Natural killer cell (primary cell): ENCODE results near the gene DNAJB11. TPM values are rescaled to one million over a fixed set of nuclear protein-coding genes. Genes with fewer than 3 reads are reported as not detected.

Experiments
- ATAC-seq, 3 donors: fragments of 150-1000 bp in 2 of 3; fragments of 200-7000 bp in 1 of 3; cut with Tn5 transposase; 1 replicate in 1 of 3; 2 replicates in 2 of 3; pipeline ENCODE4 v1.10.0; 2021; ENCODE audit warnings: mild to moderate bottlenecking in 2 of 3, moderate library complexity in 2 of 3
- DNase-seq, 2 donors: peaks; one replicate each; pipeline versions ENCODE4 v3.0.0 to v3.0.0-alpha.2; 2013 to 2021; ENCODE audit warnings: mixed read lengths in 1 of 2
- H3K27ac ChIP-seq: one replicate; pipeline ENCODE4 v1.5.1; 2013; ENCODE audit warnings: mild to moderate bottlenecking, low read length
- H3K27me3 ChIP-seq: one replicate; pipeline ENCODE4 v1.6.1; 2013; ENCODE audit warnings: low read length; ENCODE audit not compliant: control insufficient read depth, insufficient read depth
- H3K36me3 ChIP-seq: one replicate; pipeline ENCODE4 v1.6.1; 2013; ENCODE audit warnings: low read length; ENCODE audit not compliant: control insufficient read depth, insufficient read depth
- H3K4me1 ChIP-seq: one replicate; pipeline ENCODE4 v1.6.1; 2013; ENCODE audit warnings: low read length; ENCODE audit not compliant: control insufficient read depth, insufficient read depth
- H3K4me3 ChIP-seq: one replicate; pipeline ENCODE4 v1.5.1; 2013; ENCODE audit warnings: low read length
- H3K9me3 ChIP-seq: one replicate; pipeline ENCODE4 v1.6.1; 2013; ENCODE audit warnings: low read length; ENCODE audit not compliant: control insufficient read depth, insufficient read depth
- H3K27ac Mint-ChIP-seq, 2 donors: one replicate each; pipeline ENCODE4 v1.8.0; 2022; ENCODE audit warnings: mild to moderate bottlenecking in 2 of 2, mixed read lengths in 2 of 2, moderate library complexity in 1 of 2
- H3K27me3 Mint-ChIP-seq, 2 donors: one replicate each; pipeline ENCODE4 v1.8.0; 2022; ENCODE audit warnings: low read depth in 2 of 2, mixed read lengths in 2 of 2
- H3K36me3 Mint-ChIP-seq: one replicate; pipeline ENCODE4 v1.8.0; 2022; ENCODE audit warnings: mixed read lengths
- H3K4me1 Mint-ChIP-seq, 2 donors: one replicate each; pipeline ENCODE4 v1.8.0; 2022; ENCODE audit warnings: mixed read lengths in 2 of 2
- H3K4me3 Mint-ChIP-seq: one replicate; pipeline ENCODE4 v1.8.0; 2022; ENCODE audit warnings: mild to moderate bottlenecking, moderate library complexity, mixed read lengths
- H3K9me3 Mint-ChIP-seq, 2 donors: one replicate each; pipeline ENCODE4 v1.8.0; 2022; ENCODE audit warnings: mixed read lengths in 2 of 2
- CTCF ChIP-seq: fragments of 200-600 bp; IDR thresholded peaks from one replicate; pipeline ENCODE4 v1.8.0; 2022; ENCODE audit warnings: antibody characterized with exemption
- WGBS: methylation state at CpG from one replicate; pipeline ENCODE4 v1.1.7; 2013; ENCODE audit warnings: missing lambda C conversion rate; ENCODE audit not compliant: insufficient coverage; 5-methylcytosine and 5-hydroxymethylcytosine counted together
- intact Hi-C: fragments of 100-400 bp; cut with micrococcal nuclease; formaldehyde crosslinking; loops from one replicate; pipeline ENCODE4 v1.14.2; 2022
- total RNA-seq, 4 donors: library from RNA; stranded (reverse); fragments of 120-200 nt in 1 of 4; gene quantifications; one replicate each; pipeline versions ENCODE4 v1.2.3 to v1.2.4, GENCODE V29; 2013 to 2022

DNAJB11 gene
- total RNA-seq, 3 donors from 2014 or later (not counting 1 experiment from before 2014, with no cell fraction given) = 85.9 to 112 (median 111) TPM

DNA sequence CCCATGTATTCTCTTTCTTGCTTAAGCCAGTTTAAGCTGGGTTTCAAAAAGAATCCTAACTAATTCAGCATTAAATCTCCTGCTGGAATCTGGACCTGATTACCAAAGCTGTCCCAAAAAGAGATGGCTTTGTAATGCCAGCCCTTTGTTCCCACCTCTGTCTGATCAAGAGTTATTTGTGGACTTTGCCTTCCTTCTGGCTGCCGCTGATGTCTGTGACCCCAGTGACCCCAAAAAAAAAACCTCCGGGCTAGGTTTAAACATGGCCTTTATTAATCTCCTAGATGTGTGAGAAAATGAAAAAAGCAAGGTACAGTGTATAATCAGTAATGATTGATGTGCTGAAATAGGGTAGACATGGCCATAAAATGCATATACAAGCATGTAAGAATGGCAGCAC is 47.1 kb upstream of the DNAJB11 start:
- no peaks in the 10 kb centered on the region for H3K27me3 ChIP-seq
- H3K36me3 Mint-ChIP-seq = no peaks in the 10 kb centered on the region
- no peak overlapping the region for H3K4me3 ChIP-seq
- H3K4me3 Mint-ChIP-seq = no peak overlapping the region
- intact Hi-C loops = no loop called here
- no peak for TF ChIP-seq CTCF
- no peak for DNase-seq
- peaks cover 30% of the 10 kb centered on the region for H3K4me1 ChIP-seq
- no peaks in the 10 kb centered on the region for H3K36me3 ChIP-seq
- no peaks in the 10 kb centered on the region for H3K9me3 Mint-ChIP-seq
- ATAC-seq = no peak
- H3K9me3 ChIP-seq = no peaks in the 10 kb centered on the region
- no peak overlapping the region for H3K27ac Mint-ChIP-seq
- peaks cover 11 to 24% of the 10 kb centered on the region in 2 donors for H3K4me1 Mint-ChIP-seq
- peaks cover 0 to 2% of the 10 kb centered on the region in 2 donors for H3K27me3 Mint-ChIP-seq
- 96% methylated on average over 2 of the region's 2 CpGs for WGBS
- H3K27ac ChIP-seq = no peak overlapping the region

DNA sequence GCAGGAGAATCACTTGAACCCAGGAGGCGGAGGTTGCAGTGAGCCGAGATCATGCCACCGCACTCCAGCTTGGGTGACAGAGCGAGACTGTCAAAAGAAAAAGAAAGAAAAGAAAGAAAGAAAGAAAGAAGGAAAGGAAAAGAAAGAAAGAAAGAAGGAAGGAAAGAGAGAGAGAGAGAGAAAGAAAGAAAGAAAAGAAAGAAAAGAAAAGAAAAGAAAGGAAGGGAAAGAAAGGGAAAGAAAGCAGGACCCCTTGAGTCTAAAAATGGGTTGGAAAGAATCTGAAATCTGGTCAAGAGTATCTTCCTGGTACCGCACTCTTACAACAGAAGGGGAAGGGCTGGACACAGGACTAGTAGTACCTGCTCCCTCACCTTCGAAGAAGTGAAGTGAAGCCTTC is 45.9 kb upstream of the DNAJB11 start:
- intact Hi-C loops = no loop called here
- no peaks in the 10 kb centered on the region for H3K9me3 Mint-ChIP-seq
- TF ChIP-seq CTCF = no peak
- peaks cover 0 to 2% of the 10 kb centered on the region in 2 donors for H3K27me3 Mint-ChIP-seq
- ATAC-seq (no peak), DNase-seq (no peak)
- H3K27ac ChIP-seq = no peak overlapping the region
- H3K27me3 ChIP-seq = no peaks in the 10 kb centered on the region
- 98% methylated on average over 6 of the region's 6 CpGs for WGBS
- peaks cover 0 to 12% of the 10 kb centered on the region in 2 donors for H3K4me1 Mint-ChIP-seq
- H3K4me1 ChIP-seq = peaks cover 26% of the 10 kb centered on the region
- H3K27ac Mint-ChIP-seq = no peak overlapping the region
- H3K36me3 ChIP-seq = no peaks in the 10 kb centered on the region
- H3K36me3 Mint-ChIP-seq = no peaks in the 10 kb centered on the region
- no peaks in the 10 kb centered on the region for H3K9me3 ChIP-seq
- H3K4me3 Mint-ChIP-seq = no peak overlapping the region
- no peak overlapping the region for H3K4me3 ChIP-seq

- TF ChIP-seq CTCF = no peak
- DNase-seq = no peak
- Mint-ChIP-seq H3K9me3 (no peaks in the 10 kb centered on the region), H3K4me1 (peaks cover 0 to 12% of the 10 kb centered on the region in 2 donors), H3K27me3 (peaks cover 0 to 2% of the 10 kb centered on the region in 2 donors), H3K36me3 (no peaks in the 10 kb centered on the region), H3K27ac (no peak overlapping the region), H3K4me3 (no peak overlapping the region)
- H3K36me3 ChIP-seq = no peaks in the 10 kb centered on the region
- no peak for ATAC-seq
- H3K9me3 ChIP-seq = no peaks in the 10 kb centered on the region
- 86% methylated on average over 9 of the region's 9 CpGs for WGBS
- peak overlapping the region; percentile 6 for H3K27ac ChIP-seq
- H3K4me3 ChIP-seq = no peak overlapping the region
- intact Hi-C loops = no loop called here
- H3K27me3 ChIP-seq = no peaks in the 10 kb centered on the region
- H3K4me1 ChIP-seq = peaks cover 19% of the 10 kb centered on the region
Measured at GRCh38 chr3:186525369-186526255, 44.9 kb upstream of the DNAJB11 start.
